Adrenal gland (tissue), 12 donors: Measurements from ENCODE around the gene RNF207. TPM values are rescaled to one million over a fixed set of nuclear protein-coding genes. Genes with fewer than 3 reads are reported as not detected.

ENCODE experiments used
- DNase-seq, 7 donors: peaks; one replicate each; pipeline ENCODE4 v3.0.0-alpha.2; 2019 to 2020
- H3K27ac ChIP-seq, 5 donors: fragments of 200-600 bp; sonication (generic) in 4 of 5; 1 replicate in 3 of 5; 2 replicates in 2 of 5; pipeline versions ENCODE4 v1.5.1 to v1.8.0; 2016 to 2020; ENCODE audit warnings: mild to moderate bottlenecking in 1 of 5
- H3K27me3 ChIP-seq: fragments of 200-600 bp; 2 replicates; pipeline ENCODE4 v1.8.0; 2021
- H3K36me3 ChIP-seq, 2 donors: fragments of 200-600 bp; replicated peaks in 1 of 2; 1 replicate in 1 of 2; 2 replicates in 1 of 2; pipeline versions ENCODE4 v1.5.1 to v1.8.0; 2018 to 2022
- H3K4me1 ChIP-seq, 2 donors: fragments of 200-600 bp; replicated peaks in 1 of 2; 1 replicate in 1 of 2; 2 replicates in 1 of 2; pipeline versions ENCODE4 v1.5.1 to v1.8.0; 2018 to 2021
- H3K4me3 ChIP-seq, 4 donors: fragments of 200-600 bp; sonication (generic) in 3 of 4; one replicate each; pipeline ENCODE4 v1.5.1; 2016 to 2018
- H3K9me3 ChIP-seq, 3 donors: fragments of 200-600 bp; sonication (generic) in 1 of 3; replicated peaks in 1 of 3; 1 replicate in 2 of 3; 2 replicates in 1 of 3; pipeline versions ENCODE4 v1.5.1 to v1.8.0; 2016 to 2021
- CTCF ChIP-seq, 6 experiments: fragments of 450-650 bp in 4 of 6; fragments of 200-600 bp in 2 of 6; sonication (generic) in 1 of 6; IDR thresholded peaks; 1 replicate in 5 of 6; 2 replicates in 1 of 6; pipeline versions ENCODE4 v1.5.1 to v1.8.0; 2016 to 2021; ENCODE audit warnings: antibody characterized with exemption in 6 of 6, mild to moderate bottlenecking in 2 of 6, moderate library complexity in 1 of 6
- POLR2A ChIP-seq, 2 donors: fragments of 450-650 bp; IDR thresholded peaks; one replicate each; pipeline ENCODE4 v1.6.1; 2017; ENCODE audit warnings: antibody characterized with exemption in 2 of 2, mild to moderate bottlenecking in 2 of 2, moderate library complexity in 1 of 2
- WGBS, 4 donors: extraction: QIAGEN DNeasy Blood & Tissue Kit in 2 of 4; methylation state at CpG; one replicate each; pipeline versions ENCODE4 v1.1.5 to v1.1.7; 2013 to 2017; 5-methylcytosine and 5-hydroxymethylcytosine counted together
- intact Hi-C, 2 donors: fragments of 100-400 bp; cut with DNase I; formaldehyde crosslinking; loops; one replicate each; pipeline versions ENCODE4 v1.14.1 to v1.15.0; 2022 to 2023
- polyA plus RNA-seq, 3 donors: library from polyadenylated mRNA; stranded (reverse); fragments of 200-250 nt in 2 of 3; fragments of 350-450 nt in 1 of 3; fragmentation: Illumina TruSeq in 1 of 3; extraction: RNeasy Lipid Tissue Mini Kit (QIAGEN cat#74804) in 1 of 3; gene quantifications; one replicate each; pipeline ENCODE4 v1.2.3, GENCODE V29; 2013 to 2014
- total RNA-seq, 9 donors: library from RNA; depleted of rRNA in 4 of 9; stranded (reverse); fragments of >200 nt in 4 of 9; fragments of 120-200 nt in 1 of 9; fragmentation: NEBNext Ultra II Directional in 1 of 9; extraction: Animal tissue kit (Norgen Biotek cat#: 25700) in 1 of 9; gene quantifications; one replicate each; pipeline versions ENCODE4 v1.1.0 to v1.2.4, GENCODE V29; 2013 to 2023
- donor health status: healthy with polysubstance abuse.
- donor health status: Bipolar disorder and iron deficiency.
- donor health status: DM: yes; HTN: yes; CAD: no.
- donor health status: DM: no; HTN: no; CAD: no.
- donor health status: DM: no; HTN: no; CAD: no.
- donor health status: DM: yes; HTN: yes; CAD: no.

The RNF207 gene
- total and polyA plus RNA-seq, 12 donors, result 2.2 to 47.4 (median 11.3) TPM

DNA sequence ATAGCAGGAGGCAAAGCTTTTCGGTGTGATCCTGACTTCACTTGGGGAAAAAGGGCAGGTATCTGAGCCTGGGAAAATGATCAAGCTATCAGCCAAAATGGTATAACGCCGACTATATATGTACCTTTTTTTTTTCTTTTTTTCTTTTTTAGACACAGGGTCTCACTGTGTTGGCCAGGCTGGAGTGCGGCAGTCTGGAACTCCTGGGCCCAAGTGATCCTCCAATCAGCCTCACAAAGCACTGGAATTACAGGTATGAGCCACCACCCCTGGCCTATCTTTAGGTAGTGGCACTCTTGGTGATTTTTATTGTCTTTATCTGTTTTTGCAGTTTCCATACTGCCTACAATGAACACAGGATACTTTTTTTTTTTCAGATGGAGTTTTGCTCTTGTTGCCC lies 31.2 kb downstream of the RNF207 start:
- H3K4me3 ChIP-seq, result no peak overlapping the region
- H3K27ac ChIP-seq, result no peak overlapping the region
- DNase-seq, result no peak
- peaks cover 11 to 28% of the 10 kb centered on the region in 2 donors for H3K4me1 ChIP-seq
- TF ChIP-seq POLR2A (IDR thresholded peaks at IDR 0.05), result no peak
- TF ChIP-seq CTCF (IDR thresholded peaks at IDR 0.05), result no peak
- H3K27me3 ChIP-seq, result peaks cover 21% of the 10 kb centered on the region
- intact Hi-C loops, result no loop called here
- WGBS, 4 donors, result 93 to 100% (median 97%) methylated on average over 4 of the region's 4 CpGs
- no peaks in the 10 kb centered on the region for H3K9me3 ChIP-seq
- H3K36me3 ChIP-seq, result peaks cover 0 to 16% of the 10 kb centered on the region in 2 donors

GRCh38 chr1:6239213-6239752 lies 33.4 kb downstream of the RNF207 start:
- Histone ChIP-seq H3K4me1 (peaks cover 12 to 22% of the 10 kb centered on the region in 2 donors), H3K36me3 (no peaks in the 10 kb centered on the region), H3K27me3 (peaks cover 41% of the 10 kb centered on the region), H3K4me3 (no peak overlapping the region), H3K27ac (no peak overlapping the region), H3K9me3 (no peaks in the 10 kb centered on the region)
- DNase-seq, result no peak
- intact Hi-C loops, result no loop called here
- TF ChIP-seq POLR2A (IDR thresholded peaks at IDR 0.05), result no peak
- TF ChIP-seq CTCF (IDR thresholded peaks at IDR 0.05), result no peak
- 41 to 51% (median 46%) methylated on average over 7 of the region's 7 CpGs for WGBS, 4 donors

DNA sequence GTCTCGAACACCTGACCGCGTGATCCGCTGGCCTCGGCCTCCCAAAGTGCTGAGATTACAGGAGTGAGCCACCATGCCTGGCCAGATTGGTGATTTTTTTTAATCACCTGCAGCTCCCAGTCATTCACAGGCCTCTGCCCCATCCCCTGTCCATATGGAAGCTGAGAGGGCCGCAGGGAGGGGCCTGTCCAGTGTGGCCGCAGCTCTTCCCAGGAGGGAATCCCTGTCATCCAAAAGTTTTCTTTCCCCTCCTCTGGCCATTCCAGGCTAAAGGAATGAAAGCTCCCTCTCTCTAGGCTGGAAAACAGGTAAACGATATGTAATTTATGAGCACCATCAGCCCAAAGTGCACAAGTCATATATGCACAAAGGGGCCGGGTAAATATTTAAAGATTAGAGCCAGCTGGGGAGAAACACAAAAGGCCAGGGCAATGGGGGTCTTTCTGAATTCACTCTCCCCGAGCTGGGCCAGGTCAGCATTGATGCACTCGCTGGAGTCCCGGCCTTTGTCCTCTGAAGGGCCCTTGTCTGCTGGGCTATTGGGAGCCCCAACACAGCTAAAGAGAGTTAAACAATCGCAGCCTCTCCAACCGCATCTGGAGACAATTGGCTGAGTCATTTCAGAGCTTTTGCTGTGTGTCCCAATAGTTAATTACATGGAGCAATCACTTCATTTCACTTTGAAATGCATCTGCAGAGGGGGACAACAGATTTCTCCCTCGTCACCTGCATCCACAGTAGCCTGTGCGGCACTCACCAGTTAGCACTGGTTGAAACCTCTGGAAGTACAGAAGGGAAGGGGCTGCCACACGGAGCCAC lies 34.2 kb downstream of the RNF207 start:
- DNase-seq, result no peak
- TF ChIP-seq CTCF (IDR thresholded peaks at IDR 0.05) (no peak), POLR2A (IDR thresholded peaks at IDR 0.05) (no peak)
- Histone ChIP-seq H3K9me3 (no peaks in the 10 kb centered on the region), H3K4me3 (no peak overlapping the region), H3K27ac (no peak overlapping the region), H3K27me3 (peaks cover 41% of the 10 kb centered on the region), H3K4me1 (peaks cover 7 to 14% of the 10 kb centered on the region in 2 donors), H3K36me3 (no peaks in the 10 kb centered on the region)
- intact Hi-C loops, result loop anchor here (5.0 kb wide), 3 partner anchors 33 to 188 kb away; partner anchors contain the start of gene RNF207 (in 2 of the 2)
- WGBS, 4 donors, result 57 to 71% (median 68%) methylated on average over 17 of the region's 17 CpGs

DNA sequence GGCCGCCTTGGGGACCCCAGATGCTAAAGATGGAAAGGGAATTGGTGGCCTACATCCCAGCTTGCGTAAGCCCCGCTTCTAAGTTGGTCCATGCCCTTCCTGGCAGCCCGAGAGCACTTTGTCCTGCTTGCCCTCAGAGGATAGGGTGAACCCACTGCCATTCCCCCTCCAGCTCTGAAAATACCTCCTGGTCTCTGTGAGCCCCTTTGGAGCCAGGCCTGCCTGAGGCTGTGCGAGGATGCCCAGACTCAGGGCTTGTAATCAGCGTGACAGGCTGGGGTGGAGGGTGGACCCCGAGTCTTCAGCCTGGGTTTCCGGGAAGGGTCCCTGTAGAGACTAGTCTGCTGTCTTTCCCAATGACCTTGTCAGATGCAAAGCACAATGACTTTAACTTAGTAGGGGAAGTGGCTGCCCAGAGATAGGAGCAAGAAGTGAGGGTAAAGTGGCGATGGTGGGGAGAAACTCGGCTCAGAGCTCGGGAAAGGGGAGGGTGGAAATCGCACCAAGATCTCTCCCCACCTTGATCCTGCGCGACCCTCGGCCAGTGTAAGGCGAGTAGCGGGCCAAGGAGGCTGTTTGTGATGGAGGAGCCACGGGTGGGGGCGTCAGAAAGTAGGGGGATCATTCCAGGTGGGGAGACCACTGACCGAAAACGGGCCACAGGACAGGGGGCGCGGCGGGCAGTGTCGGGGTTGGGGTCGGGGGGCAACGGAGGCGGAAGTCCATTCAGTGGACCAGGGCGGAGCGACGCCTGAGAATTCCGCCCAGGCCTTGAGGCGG lies 35.4 kb downstream of the RNF207 start:
- 28 to 49% (median 29%) methylated on average over 21 to 33 of the region's 33 CpGs for WGBS, 4 donors
- peaks cover 5 to 20% of the 10 kb centered on the region in 2 donors for H3K4me1 ChIP-seq
- H3K27ac ChIP-seq, result no peak overlapping the region
- peaks cover 51% of the 10 kb centered on the region for H3K27me3 ChIP-seq
- intact Hi-C loops, result loop anchor here (5.0 kb wide), 3 partner anchors 34 to 189 kb away; partner anchors contain the start of gene RNF207 (in 2 of the 2)
- DNase-seq, result no peak
- H3K9me3 ChIP-seq, result no peaks in the 10 kb centered on the region
- H3K36me3 ChIP-seq, result no peaks in the 10 kb centered on the region
- no peak overlapping the region for H3K4me3 ChIP-seq
- no peak for TF ChIP-seq CTCF (IDR thresholded peaks at IDR 0.05)
- TF ChIP-seq POLR2A (IDR thresholded peaks at IDR 0.05), result no peak
